Heart left ventricle (tissue), 16 donors: ENCODE results near the gene IL1RAPL1. TPM values are rescaled to one million over a fixed set of nuclear protein-coding genes. Genes with fewer than 3 reads are reported as not detected.
A peak's percentile ranks its signal among the peaks of the same experiment; 100 is the strongest.

ENCODE experiments used
- ATAC-seq, 4 donors: fragments of 200-7000 bp; cut with Tn5 transposase; one replicate each; pipeline ENCODE4 v1.9.1; 2020 to 2022; ENCODE audit warnings: moderate library complexity in 4 of 4, mild to moderate bottlenecking in 3 of 4, moderate number of reproducible peaks in 1 of 4
- DNase-seq, 5 donors: peaks; one replicate each; pipeline ENCODE4 v3.0.0-alpha.2; 2020
- H3K27ac ChIP-seq, 12 donors: fragments of 200-600 bp; sonication (generic) in 4 of 12; one replicate each; pipeline versions ENCODE4 v1.5.0 to v1.8.0; 2016 to 2022; ENCODE audit warnings: mild to moderate bottlenecking in 2 of 12
- H3K27me3 ChIP-seq, 9 donors: fragments of 200-600 bp; sonication (generic) in 2 of 9; one replicate each; pipeline versions ENCODE4 v1.5.1 to v1.8.0; 2016 to 2022; ENCODE audit warnings: mild to moderate bottlenecking in 3 of 9
- H3K36me3 ChIP-seq, 9 donors: fragments of 200-600 bp; sonication (generic) in 2 of 9; one replicate each; pipeline versions ENCODE4 v1.5.0 to v1.8.0; 2018 to 2022; ENCODE audit warnings: mild to moderate bottlenecking in 2 of 9
- H3K4me1 ChIP-seq, 12 donors: fragments of 200-600 bp; sonication (generic) in 4 of 12; one replicate each; pipeline versions ENCODE4 v1.5.0 to v1.8.0; 2016 to 2022; ENCODE audit warnings: mild to moderate bottlenecking in 3 of 12
- H3K4me3 ChIP-seq, 12 donors: fragments of 200-600 bp; sonication (generic) in 4 of 12; one replicate each; pipeline versions ENCODE4 v1.5.0 to v1.8.0; 2017 to 2022; ENCODE audit warnings: mild to moderate bottlenecking in 9 of 12, moderate library complexity in 4 of 12
- H3K9me3 ChIP-seq, 12 donors: fragments of 200-600 bp; sonication (generic) in 4 of 12; one replicate each; pipeline versions ENCODE4 v1.5.0 to v1.8.0; 2016 to 2022; ENCODE audit warnings: mild to moderate bottlenecking in 1 of 12
- CTCF ChIP-seq, 12 donors: fragments of 200-600 bp; sonication (generic) in 4 of 12; IDR thresholded peaks; one replicate each; pipeline versions ENCODE4 v1.5.0 to v1.8.0; 2018 to 2022; ENCODE audit warnings: antibody characterized with exemption in 12 of 12, mild to moderate bottlenecking in 5 of 12
- POLR2A ChIP-seq, 2 donors: fragments of 450-650 bp; IDR thresholded peaks; one replicate each; pipeline ENCODE4 v1.6.1; 2017; ENCODE audit warnings: antibody characterized with exemption in 2 of 2, mild to moderate bottlenecking in 2 of 2, moderate library complexity in 2 of 2
- WGBS, 4 donors: extraction: QIAGEN DNeasy Blood & Tissue Kit in 2 of 4; methylation state at CpG; one replicate each; pipeline versions ENCODE4 v1.1.5 to v1.1.7; 2013 to 2018; 5-methylcytosine and 5-hydroxymethylcytosine counted together
- intact Hi-C, 10 donors: fragments of 100-400 bp; cut with DNase I; formaldehyde crosslinking; loops; one replicate each; pipeline versions ENCODE4 v1.11.1 to v1.14.2; 2022
- polyA plus RNA-seq, 2 donors: library from polyadenylated mRNA; stranded (reverse); fragments of 200-250 nt; gene quantifications; one replicate each; pipeline ENCODE4 v1.2.3, GENCODE V29; 2013
- total RNA-seq, 9 donors: library from RNA; depleted of rRNA in 2 of 9; stranded (reverse); fragments of >200 nt in 2 of 9; fragmentation: NEBNext Ultra II Directional in 3 of 9; extraction: Animal tissue kit (Norgen Biotek cat#: 25700) in 3 of 9; gene quantifications; one replicate each; pipeline versions ENCODE4 v1.1.0 to v1.2.4, GENCODE V29; 2016 to 2023
- donor health status: ischemic (EF 13 %, LVEDD 7.1; RV severe dilation, severe dysfunction).
- donor health status: healthy with polysubstance abuse.
- donor health status: DM: no; HTN: yes; CAD: no.
- donor health status: DM: no; HTN: no; CAD: no.
- donor health status: ischemic (EF 25% LVEDD 6.9; RV normal size, moderate dysfunction).
- donor health status: ischemic (EF 25% LVEDD 5.7; RV mildly dilated, moderate dysfunction).
- donor health status: healthy.
- donor health status: DM: yes; HTN: yes; CAD: no.
- donor health status: ischemic (EF 35%, LVEDD 5.7; RV mildly dilated, moderate dysfunction).
- donor health status: nonischemic (EF 11% LVEDD 7.7; RV severe dilation, severe dysfunction).
- donor health status: DM: yes; HTN: yes; CAD: no.
- donor health status: PGD.
- donor health status: ischemic (EF 29% LVEDD 5.4; RV normal size, mild dysfunction).
- donor health status: nonischemic (EF 23%, LVEDD 6.1; RV moderate dilation, normal function).

The IL1RAPL1 gene
- total and polyA plus RNA-seq, 11 donors = 0.42 to 4.7 (median 2.3) TPM

GRCh38 chrX:29561417-29561816 is 974.2 kb downstream of the IL1RAPL1 start:
- Histone ChIP-seq H3K27ac (no peak overlapping the region), H3K4me3 (no peak overlapping the region), H3K9me3 (peaks cover 0 to 33% (median 13%) of the 10 kb centered on the region in 12 donors), H3K4me1 (no peaks in the 10 kb centered on the region), H3K27me3 (no peaks in the 10 kb centered on the region), H3K36me3 (no peaks in the 10 kb centered on the region)
- TF ChIP-seq POLR2A (IDR thresholded peaks at IDR 0.05) (no peak), CTCF (IDR thresholded peaks at IDR 0.05) (no peak)
- intact Hi-C loops = no loop called here
- DNase-seq = no peak
- no peak for ATAC-seq
- WGBS, 4 donors = 58 to 71% (median 62%) methylated on average over 3 of the region's 3 CpGs

GRCh38 chrX:29580560-29580959 is 993.3 kb downstream of the IL1RAPL1 start:
- Histone ChIP-seq H3K4me1 (no peaks in the 10 kb centered on the region), H3K27me3 (no peaks in the 10 kb centered on the region), H3K9me3 (no peaks in the 10 kb centered on the region), H3K27ac (no peak overlapping the region), H3K36me3 (no peaks in the 10 kb centered on the region), H3K4me3 (no peak overlapping the region)
- no peak for TF ChIP-seq CTCF (IDR thresholded peaks at IDR 0.05)
- no peak for TF ChIP-seq POLR2A (IDR thresholded peaks at IDR 0.05)
- DNase-seq (no peak), ATAC-seq (no peak)
- WGBS, 4 donors = 70 to 96% (median 85%) methylated on average over 4 of the region's 4 CpGs
- intact Hi-C loops = no loop called here

DNA sequence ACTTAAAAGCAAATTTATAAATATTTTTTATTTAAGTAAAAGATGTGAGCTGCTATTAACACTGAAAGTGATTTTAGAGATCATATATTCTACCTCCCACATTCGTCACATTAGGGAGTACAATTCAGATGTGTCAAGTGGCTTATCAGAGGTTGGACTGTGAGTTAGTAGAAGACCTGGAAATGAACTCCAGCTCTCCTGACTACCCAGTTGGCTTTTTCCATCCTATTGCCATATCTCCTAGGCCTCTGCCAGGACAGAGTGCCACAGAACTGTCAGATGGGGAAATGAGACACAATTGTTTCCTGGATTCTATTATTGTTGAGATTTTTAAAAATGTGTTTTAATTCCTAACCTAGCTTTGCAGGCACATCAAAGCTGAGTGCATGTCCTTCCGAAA is 994.0 kb downstream of the IL1RAPL1 start:
- WGBS, 4 donors = 52 to 67% (median 59%) methylated on average over 2 of the region's 2 CpGs
- no peaks in the 10 kb centered on the region for H3K9me3 ChIP-seq
- peak in 1 of 4 donors; percentile 36 for ATAC-seq

DNA sequence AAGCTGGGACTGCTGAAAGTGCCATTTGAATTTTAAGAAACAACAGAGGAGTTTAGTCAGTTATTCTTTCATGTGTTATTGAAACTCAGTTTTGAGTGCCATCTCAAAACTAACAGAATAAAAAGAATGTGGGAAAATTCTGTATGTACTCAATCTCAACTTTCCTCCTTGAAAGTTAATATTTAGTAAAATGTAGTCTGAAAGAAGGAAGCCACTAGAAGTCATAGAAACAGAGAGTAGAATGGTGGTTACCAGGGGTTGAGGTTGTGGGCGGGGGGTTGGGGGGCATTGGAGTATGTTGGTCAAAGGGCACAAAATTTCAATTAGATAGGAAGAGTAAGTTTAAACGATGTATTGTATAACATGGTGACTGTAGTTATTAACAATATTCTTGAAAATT is 999.9 kb downstream of the IL1RAPL1 start:
- H3K27me3 ChIP-seq = no peaks in the 10 kb centered on the region
- no peak for TF ChIP-seq CTCF (IDR thresholded peaks at IDR 0.05)
- TF ChIP-seq POLR2A (IDR thresholded peaks at IDR 0.05) = no peak
- no peaks in the 10 kb centered on the region for H3K4me1 ChIP-seq
- ATAC-seq = no peak
- no peaks in the 10 kb centered on the region for H3K9me3 ChIP-seq
- no peak overlapping the region for H3K4me3 ChIP-seq
- DNase-seq = no peak
- H3K36me3 ChIP-seq = no peaks in the 10 kb centered on the region
- no peak overlapping the region for H3K27ac ChIP-seq
- 55 to 88% (median 73%) methylated on average over 2 of the region's 2 CpGs for WGBS, 4 donors
- intact Hi-C loops = no loop called here

More for the DNA sequence above, 994.0 kb downstream of the IL1RAPL1 start:
- TF ChIP-seq POLR2A (IDR thresholded peaks at IDR 0.05) = no peak
- TF ChIP-seq CTCF (IDR thresholded peaks at IDR 0.05) = no peak
- no peak for DNase-seq
- Histone ChIP-seq H3K27me3 (no peaks in the 10 kb centered on the region), H3K27ac (no peak overlapping the region), H3K36me3 (no peaks in the 10 kb centered on the region), H3K4me1 (no peaks in the 10 kb centered on the region), H3K4me3 (no peak overlapping the region)
- intact Hi-C loops = no loop called here
